ENCODE data around the gene RNMT.

RNMT gene

DNA sequence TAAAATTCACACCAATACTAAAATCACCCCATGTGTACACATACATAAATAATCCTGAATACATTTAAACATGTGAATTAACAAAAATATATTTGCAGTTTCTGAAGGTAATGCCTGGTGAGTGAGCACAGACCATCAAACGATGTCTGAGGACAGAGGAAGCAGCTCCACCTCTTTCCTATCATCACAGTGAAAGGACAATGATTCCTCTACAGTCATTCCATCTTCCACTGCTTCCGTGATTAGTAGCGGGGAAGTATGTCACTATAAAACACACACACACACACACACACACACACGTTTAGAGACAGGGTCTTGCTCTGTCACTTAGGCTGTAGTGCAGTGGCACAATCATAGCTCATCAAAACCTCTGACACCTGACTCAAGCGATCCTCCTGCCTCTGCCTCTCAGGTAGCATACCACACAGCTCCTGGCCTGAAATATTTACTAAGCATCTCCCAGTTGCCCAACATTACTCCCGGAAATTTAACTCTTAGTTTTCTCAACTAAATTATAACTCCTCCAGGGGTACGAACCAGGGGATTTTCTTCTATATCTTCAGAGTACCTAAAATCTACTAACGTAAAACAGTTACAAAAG, 12.9 kb upstream of the RNMT start:
- H3K36me3 ChIP-seq (ENCODE audit: control insufficient read depth, insufficient read depth, low read length) = peaks cover 1% of the 10 kb centered on the region; the same call in 1 of the 2 replicates

DNA sequence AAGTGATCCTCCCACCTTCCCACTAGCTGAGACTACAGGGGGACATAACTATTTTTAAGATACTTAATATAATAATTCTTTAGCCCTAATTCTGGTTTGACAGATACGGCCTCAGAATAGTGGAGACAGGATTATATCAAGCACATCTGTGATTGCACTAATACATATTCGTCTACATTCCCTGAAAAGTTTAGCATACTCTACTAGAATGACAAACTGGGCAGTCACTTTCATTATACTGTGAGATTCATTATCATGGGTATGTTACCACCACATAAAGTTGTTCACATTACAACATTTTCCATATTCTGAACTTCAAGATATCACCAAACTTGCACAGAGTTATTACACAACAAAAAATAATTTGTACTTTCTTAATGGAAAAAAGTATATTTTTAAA, 11.1 kb upstream of the RNMT start:
- Histone ChIP-seq H3K4me3 (replicated peaks; ENCODE audit: low read depth, low read length) (no peak overlapping the region), H3K36me3 (ENCODE audit: control insufficient read depth, insufficient read depth, low read length) (peaks cover 1% of the 10 kb centered on the region; the same call in 1 of the 2 replicates), H3K27me3 (replicated peaks; ENCODE audit: control insufficient read depth, insufficient read depth, low read length) (no peaks in the 10 kb centered on the region)
- TF ChIP-seq, protein P1, sequence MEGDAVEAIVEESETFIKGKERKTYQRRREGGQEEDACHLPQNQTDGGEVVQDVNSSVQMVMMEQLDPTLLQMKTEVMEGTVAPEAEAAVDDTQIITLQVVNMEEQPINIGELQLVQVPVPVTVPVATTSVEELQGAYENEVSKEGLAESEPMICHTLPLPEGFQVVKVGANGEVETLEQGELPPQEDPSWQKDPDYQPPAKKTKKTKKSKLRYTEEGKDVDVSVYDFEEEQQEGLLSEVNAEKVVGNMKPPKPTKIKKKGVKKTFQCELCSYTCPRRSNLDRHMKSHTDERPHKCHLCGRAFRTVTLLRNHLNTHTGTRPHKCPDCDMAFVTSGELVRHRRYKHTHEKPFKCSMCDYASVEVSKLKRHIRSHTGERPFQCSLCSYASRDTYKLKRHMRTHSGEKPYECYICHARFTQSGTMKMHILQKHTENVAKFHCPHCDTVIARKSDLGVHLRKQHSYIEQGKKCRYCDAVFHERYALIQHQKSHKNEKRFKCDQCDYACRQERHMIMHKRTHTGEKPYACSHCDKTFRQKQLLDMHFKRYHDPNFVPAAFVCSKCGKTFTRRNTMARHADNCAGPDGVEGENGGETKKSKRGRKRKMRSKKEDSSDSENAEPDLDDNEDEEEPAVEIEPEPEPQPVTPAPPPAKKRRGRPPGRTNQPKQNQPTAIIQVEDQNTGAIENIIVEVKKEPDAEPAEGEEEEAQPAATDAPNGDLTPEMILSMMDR (IDR thresholded peaks at IDR 0.05; ENCODE audit: insufficient read depth, low read length, poor library complexity, severe bottlenecking) = no peak
- DNase-seq (ENCODE audit: extremely low read depth, insufficient read length) = no peak

More for the DNA sequence above, 12.9 kb upstream of the RNMT start:
- TF ChIP-seq, protein P1 (IDR thresholded peaks at IDR 0.05; ENCODE audit: insufficient read depth, low read length, poor library complexity, severe bottlenecking) = no peak
- no peak for DNase-seq (ENCODE audit: extremely low read depth, insufficient read length)
- no peak overlapping the region for H3K4me3 ChIP-seq (replicated peaks; ENCODE audit: low read depth, low read length)
- H3K27me3 ChIP-seq (replicated peaks; ENCODE audit: control insufficient read depth, insufficient read depth, low read length) = no peaks in the 10 kb centered on the region

DNA sequence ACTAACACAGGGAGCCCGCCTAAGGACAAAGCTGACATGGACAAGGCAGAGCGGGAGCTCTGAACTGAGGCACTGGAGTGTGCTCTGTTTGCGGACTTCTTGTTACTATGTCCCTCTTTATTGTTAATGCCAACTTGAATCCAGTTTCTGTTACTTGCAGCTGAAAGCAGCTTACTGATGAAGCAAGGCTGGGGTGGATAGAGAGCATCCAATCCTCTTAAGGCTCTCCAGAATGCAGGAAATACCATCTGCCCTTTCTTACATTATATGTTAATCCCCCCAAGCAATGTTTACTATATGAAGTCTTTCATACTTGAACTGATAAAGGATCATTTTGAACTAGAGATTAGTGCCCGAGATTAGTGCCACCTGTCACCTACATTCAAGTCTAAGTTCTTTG, 9.6 kb upstream of the RNMT start:
- no peaks in the 10 kb centered on the region for H3K27me3 ChIP-seq (replicated peaks; ENCODE audit: control insufficient read depth, insufficient read depth, low read length)
- H3K4me3 ChIP-seq (replicated peaks; ENCODE audit: low read depth, low read length) = no peak overlapping the region
- no peak for DNase-seq (ENCODE audit: extremely low read depth, insufficient read length)
- H3K36me3 ChIP-seq (ENCODE audit: control insufficient read depth, insufficient read depth, low read length) = peaks cover 1% of the 10 kb centered on the region
- TF ChIP-seq, protein P1 (IDR thresholded peaks at IDR 0.05; ENCODE audit: insufficient read depth, low read length, poor library complexity, severe bottlenecking) = no peak

DNA sequence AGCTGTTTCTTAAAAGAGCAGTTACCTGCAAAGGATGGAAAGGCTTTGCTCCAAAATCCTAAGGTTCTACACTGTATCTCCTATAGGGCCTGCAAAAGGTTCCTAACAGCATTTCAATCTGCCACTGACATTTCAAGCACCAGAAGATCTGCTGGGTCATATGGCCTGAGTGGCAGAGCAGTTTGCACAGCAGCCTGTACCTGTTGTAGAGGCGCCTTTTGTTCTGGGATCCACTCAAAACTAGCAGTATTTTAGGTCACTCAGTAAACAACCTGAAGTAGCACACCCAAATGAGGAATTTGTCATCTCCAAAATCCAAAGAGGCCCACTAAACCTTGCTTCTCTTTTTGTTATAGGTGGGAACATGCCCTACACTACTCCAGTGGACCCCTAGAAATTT, 6.3 kb upstream of the RNMT start:
- Histone ChIP-seq H3K4me3 (replicated peaks; ENCODE audit: low read depth, low read length) (no peak overlapping the region), H3K27me3 (replicated peaks; ENCODE audit: control insufficient read depth, insufficient read depth, low read length) (no peaks in the 10 kb centered on the region), H3K36me3 (ENCODE audit: control insufficient read depth, insufficient read depth, low read length) (no peaks in the 10 kb centered on the region; the same call in 1 of the 2 replicates)
- no peak for DNase-seq (ENCODE audit: extremely low read depth, insufficient read length)
- TF ChIP-seq, protein P1 (IDR thresholded peaks at IDR 0.05; ENCODE audit: insufficient read depth, low read length, poor library complexity, severe bottlenecking) = no peak

DNA sequence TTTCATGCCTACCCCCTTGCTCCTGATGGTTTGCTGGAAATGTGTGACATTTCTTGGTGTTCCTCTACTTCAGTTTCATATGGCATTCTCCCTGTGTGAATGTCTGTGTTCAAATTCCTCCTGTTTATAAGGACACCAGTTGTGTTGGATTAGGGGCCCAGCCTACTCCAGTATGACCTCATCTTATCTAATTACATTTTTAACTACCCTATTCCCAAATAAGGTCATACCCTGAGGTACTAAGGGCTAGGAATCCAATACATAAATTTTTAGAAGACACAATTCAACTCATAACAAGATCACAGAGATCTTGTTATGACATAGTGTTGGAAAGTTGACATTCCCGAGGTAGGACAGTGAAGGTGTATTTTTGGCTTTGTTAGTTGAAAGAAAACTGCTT, 5.6 kb upstream of the RNMT start:
- TF ChIP-seq, protein P1 (IDR thresholded peaks at IDR 0.05; ENCODE audit: insufficient read depth, low read length, poor library complexity, severe bottlenecking) = no peak
- no peaks in the 10 kb centered on the region; the same call in 1 of the 2 replicates for H3K36me3 ChIP-seq (ENCODE audit: control insufficient read depth, insufficient read depth, low read length)

More for the DNA sequence above, 5.6 kb upstream of the RNMT start:
- H3K27me3 ChIP-seq (replicated peaks; ENCODE audit: control insufficient read depth, insufficient read depth, low read length) = no peaks in the 10 kb centered on the region
- no peak overlapping the region for H3K4me3 ChIP-seq (replicated peaks; ENCODE audit: low read depth, low read length)
- no peak for DNase-seq (ENCODE audit: extremely low read depth, insufficient read length)
